Thymus (tissue), 11 donors: ENCODE results near the gene RPL29. TPM values are rescaled to one million over a fixed set of nuclear protein-coding genes. Genes with fewer than 3 reads are reported as not detected.
A peak's percentile ranks its signal among the peaks of the same experiment; 100 is the strongest.

Experiments
- DNase-seq, 9 donors: peaks; one replicate each; pipeline ENCODE4 v3.0.0-alpha.2; 2013; ENCODE audit warnings: low spot score in 9 of 9, low read depth in 6 of 9, missing footprints in 1 of 9
- H3K27ac ChIP-seq, 2 donors: one replicate each; pipeline ENCODE4 v1.5.1; 2013; ENCODE audit warnings: control low read depth in 1 of 2, low read depth in 1 of 2, low read length in 1 of 2, mild to moderate bottlenecking in 1 of 2, moderate library complexity in 1 of 2
- H3K27me3 ChIP-seq, 2 donors: one replicate each; pipeline ENCODE4 v1.5.1; 2013; ENCODE audit warnings: low read length in 1 of 2; ENCODE audit not compliant: control insufficient read depth in 2 of 2, insufficient read depth in 1 of 2
- H3K36me3 ChIP-seq, 2 donors: one replicate each; pipeline ENCODE4 v1.5.1; 2013; ENCODE audit warnings: low read length in 1 of 2, mild to moderate bottlenecking in 1 of 2, moderate library complexity in 1 of 2; ENCODE audit not compliant: control insufficient read depth in 2 of 2, insufficient read depth in 2 of 2
- H3K4me1 ChIP-seq, 2 donors: one replicate each; pipeline ENCODE4 v1.5.1; 2013; ENCODE audit warnings: low read length in 2 of 2; ENCODE audit not compliant: control insufficient read depth in 2 of 2, insufficient read depth in 2 of 2
- H3K4me3 ChIP-seq, 2 donors: one replicate each; pipeline ENCODE4 v1.5.1; 2013; ENCODE audit warnings: low read length in 2 of 2, control low read depth in 1 of 2, mild to moderate bottlenecking in 1 of 2
- H3K9me3 ChIP-seq, 2 donors: one replicate each; pipeline ENCODE4 v1.5.1; 2013; ENCODE audit warnings: low read length in 1 of 2, mild to moderate bottlenecking in 1 of 2; ENCODE audit not compliant: control insufficient read depth in 2 of 2, insufficient read depth in 1 of 2
- WGBS: extraction: QIAGEN DNeasy Blood & Tissue Kit; methylation state at CpG from one replicate; pipeline ENCODE4 v1.1.7; 2013; 5-methylcytosine and 5-hydroxymethylcytosine counted together
- polyA plus RNA-seq: library from polyadenylated mRNA; stranded (reverse); fragments of 200-250 nt; gene quantifications from one replicate; pipeline ENCODE4 v1.2.3, GENCODE V29; 2013
- total RNA-seq: library from RNA; stranded (reverse); fragments of 120-200 nt; gene quantifications from one replicate; pipeline ENCODE4 v1.2.4, GENCODE V29; 2013
- donor health status: healthy.

Gene RPL29
- total and polyA plus RNA-seq, 2 donors: 1,457 to 1,964 TPM

GRCh38 chr3:51974277-51974962 is 21.3 kb downstream of the RPL29 start:
- WGBS: 34% methylated on average over 30 of the region's 30 CpGs
- Histone ChIP-seq H3K27me3 (no peaks in the 10 kb centered on the region), H3K4me3 (peak overlapping the region; percentile 80 to 85), H3K36me3 (no peaks in the 10 kb centered on the region), H3K4me1 (peaks cover 16 to 43% of the 10 kb centered on the region in 2 donors), H3K9me3 (no peaks in the 10 kb centered on the region), H3K27ac (peak overlapping the region; percentile 70 to 85)
- DNase-seq: no peak

GRCh38 chr3:51971350-51971749 is 24.3 kb downstream of the RPL29 start:
- 93% methylated on average over 11 of the region's 11 CpGs for WGBS
- Histone ChIP-seq H3K9me3 (no peaks in the 10 kb centered on the region), H3K4me3 (no peak overlapping the region), H3K27ac (no peak overlapping the region), H3K27me3 (peaks cover 11 to 25% of the 10 kb centered on the region in 2 donors), H3K4me1 (peaks cover 35 to 68% of the 10 kb centered on the region in 2 donors), H3K36me3 (no peaks in the 10 kb centered on the region)
- DNase-seq: no peak

GRCh38 chr3:51970606-51971300 is 24.9 kb downstream of the RPL29 start:
- Histone ChIP-seq H3K36me3 (no peaks in the 10 kb centered on the region), H3K27ac (no peak overlapping the region), H3K4me3 (no peak overlapping the region), H3K27me3 (peaks cover 11 to 31% of the 10 kb centered on the region in 2 donors), H3K4me1 (peaks cover 35 to 62% of the 10 kb centered on the region in 2 donors), H3K9me3 (no peaks in the 10 kb centered on the region)
- 92% methylated on average over 6 of the region's 6 CpGs for WGBS
- no peak for DNase-seq

DNA sequence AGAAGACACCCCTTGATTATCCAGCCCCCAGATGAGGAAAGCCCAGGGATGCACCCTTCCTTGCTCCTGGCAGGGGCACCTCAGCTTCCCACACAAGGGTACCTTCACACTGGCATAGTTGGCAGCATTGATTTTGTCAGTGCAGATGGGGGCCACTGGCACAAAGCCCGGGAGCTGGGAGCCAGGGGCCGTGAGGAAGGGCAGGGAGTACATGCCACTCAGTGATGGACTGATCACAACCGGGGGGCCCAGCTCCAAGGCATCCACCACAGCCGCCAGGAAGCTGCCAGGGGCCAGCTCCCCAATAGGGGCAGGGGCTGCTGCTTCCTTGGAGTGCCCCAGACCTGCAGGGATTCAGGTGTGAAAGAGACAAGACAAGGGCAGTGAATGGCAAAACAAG is 25.9 kb downstream of the RPL29 start:
- H3K36me3 ChIP-seq: no peaks in the 10 kb centered on the region
- peaks cover 11 to 40% of the 10 kb centered on the region in 2 donors for H3K27me3 ChIP-seq
- 95% methylated on average over 4 of the region's 4 CpGs for WGBS
- H3K27ac ChIP-seq: no peak overlapping the region
- no peak for DNase-seq
- H3K9me3 ChIP-seq: no peaks in the 10 kb centered on the region
- peaks cover 35 to 56% of the 10 kb centered on the region in 2 donors for H3K4me1 ChIP-seq
- H3K4me3 ChIP-seq: no peak overlapping the region

DNA sequence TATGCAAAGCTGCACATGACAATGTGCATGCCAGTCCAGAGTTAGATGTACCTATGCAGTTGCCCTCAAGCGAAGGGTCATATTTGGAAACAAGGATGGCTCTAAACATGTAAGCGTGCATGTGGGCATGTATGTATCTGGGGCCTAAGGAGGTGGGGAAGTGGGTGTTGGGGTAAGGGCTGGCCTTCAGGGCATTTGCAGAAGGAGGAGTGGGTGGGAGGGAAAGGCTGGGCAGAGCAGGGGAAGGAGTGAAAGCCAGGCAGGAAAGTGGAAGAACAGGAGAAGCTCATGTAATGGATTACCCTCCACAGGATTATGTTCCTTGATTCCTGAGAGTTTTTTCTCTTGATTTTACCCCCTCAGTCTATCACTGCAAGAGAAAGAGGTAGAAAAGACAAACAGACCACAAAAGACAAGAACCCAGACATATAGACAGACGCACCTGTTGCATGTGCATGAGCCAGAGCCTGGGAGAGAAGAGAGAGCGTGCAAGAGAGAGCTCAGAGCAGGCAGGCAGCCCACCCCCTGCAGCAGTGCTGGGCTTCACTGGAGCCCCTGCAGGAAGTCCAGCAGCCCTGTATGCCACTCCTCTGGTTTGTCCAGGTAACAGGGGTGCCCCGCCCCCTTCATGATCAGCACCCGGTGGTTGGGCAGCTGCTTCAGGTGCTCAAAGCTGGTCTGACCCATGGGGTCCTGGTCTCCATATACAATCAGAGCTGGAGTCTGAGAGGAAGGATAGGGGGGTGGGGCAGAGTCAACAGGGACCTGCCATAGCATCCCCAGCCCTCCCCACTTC is 26.6 kb downstream of the RPL29 start:
- H3K9me3 ChIP-seq: no peaks in the 10 kb centered on the region
- no peaks in the 10 kb centered on the region for H3K36me3 ChIP-seq
- peak in 2 of 9 donors; percentile 53 to 72 for DNase-seq
- no peak overlapping the region for H3K4me3 ChIP-seq
- 63% methylated on average over 6 of the region's 6 CpGs for WGBS
- peak overlapping the region in 1 of 2 donors; percentile 14 for H3K27ac ChIP-seq
- H3K27me3 ChIP-seq: peaks cover 11 to 48% of the 10 kb centered on the region in 2 donors
- peaks cover 29 to 49% of the 10 kb centered on the region in 2 donors for H3K4me1 ChIP-seq

- H3K4me1 ChIP-seq: peaks cover 28 to 41% of the 10 kb centered on the region in 2 donors
- peak overlapping the region; percentile 29 to 57 for H3K4me3 ChIP-seq
Measured at GRCh38 chr3:51968170-51968775, 27.4 kb downstream of the RPL29 start.

GRCh38 chr3:51967384-51968169 is 28.1 kb downstream of the RPL29 start, which contains the start of gene PCBP4:
PCBP4 (minus strand) TSS chr3:51967454; CDS start chr3:51961240, 6,214 bp downstream.
- peaks cover 28 to 39% of the 10 kb centered on the region in 2 donors for H3K4me1 ChIP-seq
- WGBS: 2% methylated on average over 89 of the region's 90 CpGs
- no peaks in the 10 kb centered on the region for H3K36me3 ChIP-seq
- H3K9me3 ChIP-seq: no peaks in the 10 kb centered on the region
- DNase-seq: no peak
- peaks cover 11 to 63% of the 10 kb centered on the region in 2 donors for H3K27me3 ChIP-seq
- peak within 1 kb of the TSS; percentile 29 to 57 for H3K4me3 ChIP-seq
- peak within 1 kb of the TSS in 1 of 2 donors; percentile 74 for H3K27ac ChIP-seq

More at GRCh38 chr3:51968170-51968775, 27.4 kb downstream of the RPL29 start:
- Histone ChIP-seq H3K9me3 (no peaks in the 10 kb centered on the region), H3K27ac (no peak overlapping the region), H3K36me3 (no peaks in the 10 kb centered on the region), H3K27me3 (peaks cover 11 to 56% of the 10 kb centered on the region in 2 donors)
- DNase-seq: no peak
- 33% methylated on average over 11 of the region's 11 CpGs for WGBS

DNA sequence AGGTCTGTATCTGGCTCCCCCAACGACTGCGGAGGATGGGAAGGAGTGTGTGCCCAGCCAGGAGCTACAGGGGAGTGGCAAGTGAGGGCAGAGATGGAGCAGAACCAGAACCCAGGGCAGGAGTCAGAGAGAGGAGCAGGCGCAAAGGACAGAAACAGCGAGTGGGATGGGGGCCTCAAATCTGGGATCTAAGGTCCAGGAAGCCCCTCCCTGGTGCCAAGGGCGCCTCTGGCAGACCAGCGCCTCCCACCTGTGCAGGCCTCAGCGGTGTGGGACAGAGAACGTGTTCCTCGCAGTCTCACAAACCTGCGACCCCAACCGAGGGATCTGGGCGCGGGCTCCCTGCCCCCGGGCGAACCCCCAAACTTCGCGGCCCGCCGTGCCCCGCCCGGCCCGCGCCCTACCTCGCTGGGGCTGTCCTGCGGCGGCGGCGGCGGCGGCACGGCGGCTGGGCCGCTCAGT is 28.7 kb downstream of the RPL29 start:
- Histone ChIP-seq H3K27me3 (peaks cover 11 to 69% of the 10 kb centered on the region in 2 donors), H3K27ac (no peak overlapping the region), H3K36me3 (no peaks in the 10 kb centered on the region), H3K4me3 (peak overlapping the region; percentile 24 to 57), H3K9me3 (no peaks in the 10 kb centered on the region), H3K4me1 (peaks cover 28 to 39% of the 10 kb centered on the region in 2 donors)
- no peak for DNase-seq
- 9% methylated on average over 33 of the region's 33 CpGs for WGBS
